SK-N-SH treated with all-trans-retinoic acid at 6 μM for 48 hours (cell line): ENCODE data around the gene NUTM1.

Experiments used
- ARNTL ChIP-seq: fragments of 450-650 bp; formaldehyde crosslinking; IDR thresholded peaks from 2 replicates; pipeline ENCODE4 v1.5.0; 2020; ENCODE audit warnings: low read depth, mild to moderate bottlenecking, moderate library complexity, borderline replicate concordance
- CREB5 ChIP-seq: fragments of 250-450 bp; sonication (Bioruptor Pico); IDR thresholded peaks from 2 replicates; pipeline ENCODE4 v1.5.1; 2020; ENCODE audit warnings: low read depth, mild to moderate bottlenecking, moderate library complexity
- GLIS3 ChIP-seq: fragments of 250-450 bp; sonication (Bioruptor Pico); IDR thresholded peaks from 2 replicates; pipeline ENCODE4 v1.5.0; 2020; ENCODE audit warnings: mild to moderate bottlenecking, moderate library complexity
- ISL1 ChIP-seq: fragments of 250-450 bp; sonication (Bioruptor Pico); IDR thresholded peaks from 2 replicates; pipeline ENCODE4 v2.1.2; 2022; ENCODE audit warnings: mild to moderate bottlenecking, moderate library complexity
- PATZ1 ChIP-seq: fragments of 250-450 bp; sonication (Bioruptor Pico); IDR thresholded peaks from 2 replicates; pipeline ENCODE4 v1.8.0; 2020; ENCODE audit warnings: mild to moderate bottlenecking, moderate library complexity, borderline replicate concordance
- ZC3H10 ChIP-seq: fragments of 250-450 bp; sonication (Bioruptor Pico); IDR thresholded peaks from 2 replicates; pipeline ENCODE4 v1.5.1; 2021; ENCODE audit warnings: mild to moderate bottlenecking, moderate library complexity
- ZFP30 ChIP-seq: fragments of 450-650 bp; formaldehyde crosslinking; IDR thresholded peaks from 2 replicates; pipeline ENCODE4 v1.5.0; 2022; ENCODE audit warnings: mild to moderate bottlenecking, moderate library complexity
- ZNF565 ChIP-seq: fragments of 450-650 bp; formaldehyde crosslinking; conservative IDR thresholded peaks from 2 replicates; pipeline ENCODE4 v1.5.0; 2020; ENCODE audit warnings: low read depth, mild to moderate bottlenecking, moderate library complexity
- ZNF70 ChIP-seq: fragments of 450-650 bp; formaldehyde crosslinking; IDR thresholded peaks from 2 replicates; pipeline ENCODE4 v1.5.0; 2020; ENCODE audit warnings: mild to moderate bottlenecking, moderate library complexity
- ZNF8 ChIP-seq: fragments of 450-650 bp; formaldehyde crosslinking; IDR thresholded peaks from 2 replicates; pipeline ENCODE4 v1.5.0; 2020; ENCODE audit warnings: mild to moderate bottlenecking, moderate library complexity
- TF ChIP-seq, protein P1 (sequence below): fragments of 250-450 bp; sonication (Bioruptor Pico); IDR thresholded peaks from 2 replicates; pipeline ENCODE4 v1.5.0; 2020; ENCODE audit warnings: mild to moderate bottlenecking, moderate library complexity

DNA sequence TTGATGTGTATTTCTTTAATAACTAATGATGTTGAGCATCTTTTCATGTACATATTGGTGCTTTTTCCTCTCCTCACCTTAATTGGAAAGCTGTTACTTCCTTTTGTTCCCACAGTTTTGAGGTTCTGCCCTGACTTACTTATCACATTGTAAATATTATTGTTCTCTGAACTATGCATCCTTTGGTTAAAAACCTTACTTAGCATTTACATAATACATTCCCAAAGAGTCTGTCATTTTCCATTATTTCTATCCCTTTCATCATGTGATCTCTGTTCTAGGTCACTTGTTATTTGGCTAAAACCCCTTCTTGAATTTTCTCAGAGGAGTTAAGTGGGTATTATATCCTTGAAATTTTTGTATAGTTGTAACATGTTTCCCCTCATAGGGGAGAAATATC lies 38.5 kb upstream of the NUTM1 start:
- TF ChIP-seq CREB5 (CRISPR knock-in tag) (no peak), GLIS3 (no peak), ZC3H10 (CRISPR knock-in tag) (no peak), ZNF565 (CRISPR knock-in tag) (no peak), ARNTL (CRISPR knock-in tag) (no peak), ZNF8 (CRISPR knock-in tag) (no peak), ZFP30 (CRISPR knock-in tag) (no peak), PATZ1 (CRISPR knock-in tag) (no peak), ZNF70 (CRISPR knock-in tag) (no peak), ISL1 (no peak)
- TF ChIP-seq, protein P1, sequence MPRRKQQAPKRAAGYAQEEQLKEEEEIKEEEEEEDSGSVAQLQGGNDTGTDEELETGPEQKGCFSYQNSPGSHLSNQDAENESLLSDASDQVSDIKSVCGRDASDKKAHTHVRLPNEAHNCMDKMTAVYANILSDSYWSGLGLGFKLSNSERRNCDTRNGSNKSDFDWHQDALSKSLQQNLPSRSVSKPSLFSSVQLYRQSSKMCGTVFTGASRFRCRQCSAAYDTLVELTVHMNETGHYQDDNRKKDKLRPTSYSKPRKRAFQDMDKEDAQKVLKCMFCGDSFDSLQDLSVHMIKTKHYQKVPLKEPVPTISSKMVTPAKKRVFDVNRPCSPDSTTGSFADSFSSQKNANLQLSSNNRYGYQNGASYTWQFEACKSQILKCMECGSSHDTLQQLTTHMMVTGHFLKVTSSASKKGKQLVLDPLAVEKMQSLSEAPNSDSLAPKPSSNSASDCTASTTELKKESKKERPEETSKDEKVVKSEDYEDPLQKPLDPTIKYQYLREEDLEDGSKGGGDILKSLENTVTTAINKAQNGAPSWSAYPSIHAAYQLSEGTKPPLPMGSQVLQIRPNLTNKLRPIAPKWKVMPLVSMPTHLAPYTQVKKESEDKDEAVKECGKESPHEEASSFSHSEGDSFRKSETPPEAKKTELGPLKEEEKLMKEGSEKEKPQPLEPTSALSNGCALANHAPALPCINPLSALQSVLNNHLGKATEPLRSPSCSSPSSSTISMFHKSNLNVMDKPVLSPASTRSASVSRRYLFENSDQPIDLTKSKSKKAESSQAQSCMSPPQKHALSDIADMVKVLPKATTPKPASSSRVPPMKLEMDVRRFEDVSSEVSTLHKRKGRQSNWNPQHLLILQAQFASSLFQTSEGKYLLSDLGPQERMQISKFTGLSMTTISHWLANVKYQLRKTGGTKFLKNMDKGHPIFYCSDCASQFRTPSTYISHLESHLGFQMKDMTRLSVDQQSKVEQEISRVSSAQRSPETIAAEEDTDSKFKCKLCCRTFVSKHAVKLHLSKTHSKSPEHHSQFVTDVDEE (CRISPR knock-in tag) = no peak
